GM21381 (cell line): ENCODE data around the gene F8.
"Not testable (repeated sequence)": the region's sequence is repeated elsewhere in the genome, so short reads cannot be mapped to it uniquely, and the experiment has no call there.

ENCODE experiments used
- ATAC-seq: cut with Tn5 transposase; IDR thresholded peaks from one replicate; pipeline ENCODE4 v1.9.1; 2021; ENCODE audit warnings: mild to moderate bottlenecking, moderate library complexity; ENCODE audit not compliant: unreplicated experiment

The F8 gene

DNA sequence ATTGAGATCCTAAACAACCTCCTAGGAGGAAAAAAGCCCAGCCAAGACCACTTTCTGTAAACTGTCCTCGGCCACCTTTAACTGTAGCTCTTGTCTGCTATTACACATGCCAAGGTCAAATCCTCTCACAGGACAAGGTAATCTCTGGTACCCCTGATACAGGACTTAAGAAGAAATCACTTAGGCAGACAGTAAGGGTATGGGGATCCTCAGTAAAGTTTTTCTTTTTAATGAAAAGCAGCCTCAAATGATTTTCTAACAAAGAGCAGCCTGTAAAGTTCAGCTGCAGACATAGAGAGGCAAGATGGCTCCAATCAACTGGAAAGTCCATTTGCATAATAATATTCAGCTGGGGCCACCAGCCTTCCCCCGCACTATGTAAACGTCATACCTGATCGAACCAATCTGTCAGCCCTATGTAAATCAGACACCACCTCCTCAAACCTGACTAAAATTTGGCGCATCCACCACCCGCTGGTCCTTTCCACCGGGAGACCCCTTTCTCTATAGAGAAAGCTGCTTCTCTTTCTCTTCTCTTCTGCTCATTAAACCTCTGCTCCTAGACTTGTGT is 202.7 kb downstream of the F8 start:
- ATAC-seq, result peak; percentile 51

DNA sequence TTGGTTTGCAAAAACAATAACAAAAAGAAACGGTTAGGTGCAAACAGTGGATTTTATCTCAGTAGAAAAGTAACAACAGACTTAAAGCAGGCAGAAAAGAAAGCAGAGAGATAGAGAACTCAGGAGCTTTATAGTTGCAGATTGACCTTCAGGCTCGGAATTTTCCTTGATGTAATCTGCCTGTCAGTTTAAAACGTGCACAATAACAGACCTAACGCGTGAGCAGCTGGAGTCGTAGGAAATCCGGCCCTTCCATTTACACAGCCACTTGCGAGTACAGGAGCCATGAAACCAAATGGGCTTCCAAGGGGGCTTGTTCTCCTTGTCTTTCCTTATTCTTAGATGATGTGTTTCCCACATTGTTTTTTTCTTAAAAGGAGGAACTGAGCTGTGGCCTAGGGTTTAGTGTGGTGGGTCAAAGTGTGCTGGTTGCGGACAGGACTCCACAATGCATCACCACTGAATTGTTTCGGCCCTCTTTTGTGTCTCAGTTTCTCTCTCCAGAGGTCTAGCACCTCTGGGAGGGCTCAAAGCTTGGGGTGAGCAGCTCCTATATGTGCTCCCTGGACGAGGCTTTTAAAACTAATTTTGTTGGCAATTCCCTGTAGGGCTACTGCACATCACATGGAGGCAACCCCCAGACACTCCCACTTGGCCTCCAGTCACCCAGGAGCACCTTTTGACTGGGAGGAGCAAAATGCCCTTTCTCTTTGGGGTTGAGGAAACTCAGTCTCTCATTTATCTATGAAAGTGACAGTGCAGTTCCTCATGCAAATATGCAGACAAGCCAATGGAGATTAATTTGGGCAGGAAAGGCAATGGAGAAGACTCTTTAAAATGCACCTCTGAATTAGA is 203.4 kb downstream of the F8 start:
- ATAC-seq, result no peak

DNA sequence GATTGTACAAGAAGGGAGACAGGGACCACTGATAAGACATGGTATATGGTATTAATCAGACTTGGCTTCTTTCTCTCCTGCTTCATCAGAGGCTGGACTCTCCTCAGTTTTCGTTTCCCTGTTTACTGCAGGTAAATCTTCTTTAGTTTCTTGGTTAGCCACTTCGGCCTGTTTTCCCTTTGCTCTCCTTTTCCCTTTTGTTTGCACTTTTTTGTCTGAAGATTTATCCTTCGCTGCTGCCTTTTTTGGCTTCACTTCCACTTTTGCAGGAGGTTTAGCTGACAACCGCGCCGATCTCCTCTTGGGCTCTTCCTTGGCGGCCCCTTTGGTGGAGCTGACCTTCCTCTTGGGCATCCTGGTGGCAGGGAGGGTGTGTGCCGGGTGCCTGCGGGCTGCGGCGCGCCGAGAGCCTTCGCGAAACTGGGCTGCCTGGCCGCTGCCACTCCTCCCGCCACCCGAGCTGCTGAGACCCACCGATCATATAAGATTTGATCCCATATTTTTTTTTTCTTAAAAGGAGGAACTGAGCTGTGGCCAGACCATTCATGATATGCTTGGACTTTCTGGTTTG is 205.4 kb downstream of the F8 start:
- not testable (repeated sequence) for ATAC-seq

DNA sequence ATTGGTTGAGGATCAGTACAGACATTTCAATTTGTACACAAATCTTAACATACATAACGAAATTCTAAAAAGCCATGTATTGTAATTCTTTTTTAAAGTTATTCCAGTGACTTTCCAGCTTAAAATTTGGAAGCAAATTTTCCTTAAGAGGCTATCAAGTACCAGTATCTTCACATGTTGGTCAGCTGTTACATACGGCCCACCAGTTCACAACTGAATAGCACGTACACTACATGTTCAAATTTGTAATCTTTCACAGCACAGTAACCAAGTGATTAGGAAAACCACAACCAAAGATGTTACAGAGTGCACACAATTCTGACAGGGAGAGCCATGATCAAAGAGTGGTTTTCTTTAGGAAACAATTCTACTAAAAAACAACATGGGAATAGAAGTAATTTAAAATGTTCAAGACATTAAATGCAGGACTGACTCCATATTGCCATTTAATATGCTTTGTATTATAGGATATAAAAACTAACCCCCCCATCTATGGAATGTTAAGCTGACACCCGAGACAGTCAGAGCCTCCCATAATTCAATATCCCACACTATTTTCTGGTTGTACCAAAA is 206.1 kb downstream of the F8 start:
- ATAC-seq, result not testable (repeated sequence)

DNA sequence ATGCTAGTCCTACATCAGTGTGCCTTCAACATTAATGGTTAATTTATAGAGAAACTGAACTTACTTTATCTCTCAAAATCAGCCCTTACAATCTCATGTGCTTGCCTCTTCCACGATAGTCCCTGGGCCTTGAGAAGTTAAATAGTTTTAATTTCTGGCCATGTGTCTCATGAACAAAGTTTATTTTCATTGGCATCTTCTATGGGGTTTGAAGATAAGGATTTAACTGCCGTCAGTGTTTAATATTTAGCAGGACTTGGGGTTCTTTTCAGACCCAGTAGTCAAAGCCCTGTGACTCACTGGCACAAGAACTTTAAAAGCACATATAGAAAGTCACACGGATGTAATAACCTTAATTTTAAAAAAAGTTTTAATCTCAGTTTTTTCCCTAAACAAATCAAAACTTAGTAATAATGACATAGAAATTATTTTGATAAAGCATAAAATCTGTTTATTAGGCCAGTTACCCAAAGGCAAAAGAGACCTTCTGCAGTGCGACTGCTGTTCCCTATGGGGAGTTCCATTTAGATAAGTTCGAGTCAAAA is 207.2 kb downstream of the F8 start:
- ATAC-seq, result no peak

DNA sequence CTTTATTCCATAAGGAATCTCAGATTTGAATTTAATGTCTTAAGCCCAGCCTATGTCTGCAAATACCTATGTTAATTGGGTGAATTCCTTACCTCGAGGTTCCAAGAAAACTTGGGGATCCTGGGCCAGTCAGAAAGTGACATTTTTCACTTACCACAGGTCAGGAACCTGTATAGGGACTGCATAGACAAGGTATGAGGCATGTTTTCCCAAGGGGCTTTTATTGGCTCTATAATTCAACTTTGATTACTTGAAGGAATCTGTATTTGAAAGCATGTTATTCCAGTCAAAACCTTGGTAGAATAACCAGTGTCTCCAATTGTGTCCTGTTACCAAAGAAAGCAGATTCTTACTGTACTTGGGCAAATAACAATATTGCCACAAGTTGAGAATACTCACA is 208.7 kb downstream of the F8 start:
- ATAC-seq, result no peak

DNA sequence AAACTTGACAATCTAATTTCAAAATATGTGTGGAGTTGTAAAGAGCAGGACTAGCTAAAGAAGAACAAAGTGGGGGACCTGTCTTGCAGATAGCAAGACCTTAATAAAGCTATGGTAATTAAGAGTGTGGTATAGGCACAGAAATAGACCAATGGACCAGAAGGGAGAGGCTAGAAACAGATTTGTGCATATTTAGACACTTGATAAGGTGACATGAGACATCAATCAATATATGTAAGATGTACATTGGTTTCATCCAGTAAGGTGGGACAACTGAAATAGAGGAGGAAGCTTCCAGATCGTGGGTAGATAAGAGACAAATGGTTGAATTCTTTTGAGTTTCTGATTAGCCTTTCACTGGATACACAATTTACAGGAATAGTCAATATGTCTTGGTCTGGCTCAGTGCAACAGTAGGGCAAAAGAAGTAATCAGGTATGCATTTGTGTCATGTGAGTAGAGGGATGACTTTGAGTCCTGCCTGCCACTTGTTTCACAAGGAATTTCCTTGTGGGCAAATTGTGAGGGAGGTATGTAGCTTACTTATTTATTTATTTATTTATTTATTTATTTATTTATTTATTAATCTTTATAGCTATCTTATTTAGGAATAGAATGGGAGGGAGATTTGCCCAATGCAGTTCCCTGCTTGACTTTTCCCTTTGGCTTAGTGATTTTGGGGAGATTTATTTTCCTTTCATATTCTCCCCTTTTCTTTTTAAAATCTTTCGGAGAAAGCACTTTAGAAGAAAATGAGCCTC is 210.0 kb downstream of the F8 start:
- ATAC-seq, result no peak

DNA sequence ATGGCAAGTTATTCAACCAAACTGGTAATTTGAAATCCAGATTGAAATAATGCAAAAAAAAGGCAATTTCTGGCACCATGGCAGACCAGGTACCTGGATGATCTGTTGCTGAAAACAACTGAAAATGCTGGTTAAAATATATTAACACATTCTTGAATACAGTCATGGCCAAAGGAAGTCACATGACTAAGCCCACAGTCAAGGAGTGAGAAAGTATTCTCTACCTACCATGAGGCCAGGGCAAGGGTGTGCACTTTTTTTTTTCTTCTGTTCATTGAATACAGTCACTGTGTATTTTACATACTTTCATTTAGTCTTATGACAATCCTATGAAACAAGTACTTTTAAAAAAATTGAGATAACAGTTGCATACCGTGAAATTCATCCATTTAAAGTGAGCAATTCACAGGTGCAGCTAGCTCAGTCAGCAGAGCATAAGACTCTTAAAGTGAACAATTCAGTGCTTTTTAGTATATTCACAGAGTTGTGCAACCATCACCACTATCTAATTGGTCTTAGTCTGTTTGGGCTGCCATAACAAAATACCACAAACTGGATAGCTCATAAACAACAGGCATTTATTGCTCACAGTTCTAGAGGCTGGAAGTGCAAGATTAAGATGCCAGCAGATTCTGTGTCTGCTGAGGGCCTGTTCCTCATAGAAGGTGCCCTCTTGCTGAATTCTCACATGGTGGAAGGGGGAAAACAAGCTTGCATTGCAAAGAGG is 212.4 kb downstream of the F8 start:
- ATAC-seq, result no peak

DNA sequence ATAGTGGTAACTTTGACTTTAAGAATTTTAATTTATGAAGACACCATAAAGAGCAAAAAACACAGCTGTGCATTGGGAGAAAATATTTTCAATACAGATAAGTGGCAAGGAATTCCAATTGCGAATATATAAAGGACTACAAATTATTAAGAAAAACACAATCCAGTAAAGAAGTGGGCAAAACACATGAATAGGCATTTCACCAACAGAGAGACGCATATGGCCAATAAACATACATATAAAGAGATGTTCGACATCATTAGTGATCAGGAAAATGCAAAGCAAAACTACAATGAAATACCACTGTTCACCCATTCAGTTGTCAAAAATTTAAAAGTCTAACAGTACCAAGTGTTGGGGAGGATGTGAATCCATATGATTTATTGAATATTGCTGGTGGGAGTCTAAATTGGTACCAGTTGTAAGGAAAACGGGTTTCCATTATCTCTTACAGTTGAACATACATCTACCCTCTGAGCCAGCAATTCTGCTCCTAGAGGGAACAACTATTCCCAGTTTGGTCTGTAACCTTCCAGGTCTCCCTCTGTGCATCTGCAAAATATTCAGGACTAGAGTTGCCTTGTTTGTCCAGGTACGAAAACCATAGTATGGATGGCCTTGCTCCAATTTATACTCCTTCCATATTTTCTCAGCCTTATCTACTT is 215.6 kb downstream of the F8 start:
- no peak for ATAC-seq

DNA sequence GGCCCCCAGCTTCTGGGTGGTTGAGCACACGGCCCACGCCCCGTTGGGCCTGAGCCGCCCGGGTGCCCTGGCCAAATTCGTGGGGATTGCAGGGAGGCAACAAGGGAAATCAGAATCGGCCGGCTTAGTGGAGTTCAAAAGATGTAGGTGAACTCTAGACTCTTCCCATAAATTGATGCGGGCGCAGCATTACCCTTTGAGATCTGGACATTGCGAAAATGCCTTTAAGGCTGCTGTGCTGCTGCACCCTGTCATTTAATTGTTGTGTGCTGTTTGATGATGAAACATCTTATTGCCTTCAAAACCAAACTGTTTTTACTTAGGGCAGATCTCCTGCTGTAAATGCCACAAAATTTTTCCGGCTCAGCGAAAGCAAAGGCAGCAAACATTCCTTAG is 216.8 kb downstream of the F8 start:
- no peak for ATAC-seq

DNA sequence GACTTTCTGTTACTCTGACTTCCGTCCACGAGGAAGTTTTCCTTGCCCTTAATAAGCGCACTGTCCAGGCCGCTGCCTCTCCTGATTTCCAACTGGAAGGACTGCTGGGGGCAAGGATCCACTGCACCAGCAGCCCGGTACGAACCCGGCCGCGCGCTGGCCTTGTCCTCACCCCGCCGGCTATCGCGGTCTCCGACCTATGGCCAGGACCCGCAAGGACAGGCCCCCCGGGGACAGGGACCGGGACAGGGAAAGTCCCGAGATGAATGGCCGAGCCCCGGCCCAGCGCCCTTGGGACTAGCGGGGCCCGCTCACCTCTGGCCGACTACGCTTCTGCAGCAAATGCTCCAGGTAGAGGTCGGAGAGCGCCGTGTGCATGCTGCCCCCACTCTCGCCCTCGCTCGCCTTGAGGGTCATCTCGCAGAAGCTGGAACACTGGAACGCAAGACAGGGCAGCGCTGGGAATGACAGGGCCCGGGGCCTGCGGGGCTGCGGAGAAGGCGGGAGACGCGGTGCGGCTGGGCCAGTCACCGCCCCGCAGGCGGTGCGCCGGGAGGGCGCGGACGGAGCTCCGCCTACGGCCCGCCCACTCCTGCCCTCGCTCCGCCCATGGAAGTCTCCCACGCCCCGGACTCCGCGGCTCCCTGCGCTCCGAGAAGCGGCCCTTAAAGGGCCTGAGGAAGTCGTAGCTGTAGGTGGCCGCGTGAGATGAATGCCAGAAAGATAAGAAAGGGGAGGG is 217.4 kb downstream of the F8 start, which contains the start of gene MPP1:
Gene MPP1 (minus strand): TSS at position 529 of the 739 bp plus-strand sequence. CDS start 112 bp downstream, at position 417.
- ATAC-seq, result peak; percentile 93

DNA sequence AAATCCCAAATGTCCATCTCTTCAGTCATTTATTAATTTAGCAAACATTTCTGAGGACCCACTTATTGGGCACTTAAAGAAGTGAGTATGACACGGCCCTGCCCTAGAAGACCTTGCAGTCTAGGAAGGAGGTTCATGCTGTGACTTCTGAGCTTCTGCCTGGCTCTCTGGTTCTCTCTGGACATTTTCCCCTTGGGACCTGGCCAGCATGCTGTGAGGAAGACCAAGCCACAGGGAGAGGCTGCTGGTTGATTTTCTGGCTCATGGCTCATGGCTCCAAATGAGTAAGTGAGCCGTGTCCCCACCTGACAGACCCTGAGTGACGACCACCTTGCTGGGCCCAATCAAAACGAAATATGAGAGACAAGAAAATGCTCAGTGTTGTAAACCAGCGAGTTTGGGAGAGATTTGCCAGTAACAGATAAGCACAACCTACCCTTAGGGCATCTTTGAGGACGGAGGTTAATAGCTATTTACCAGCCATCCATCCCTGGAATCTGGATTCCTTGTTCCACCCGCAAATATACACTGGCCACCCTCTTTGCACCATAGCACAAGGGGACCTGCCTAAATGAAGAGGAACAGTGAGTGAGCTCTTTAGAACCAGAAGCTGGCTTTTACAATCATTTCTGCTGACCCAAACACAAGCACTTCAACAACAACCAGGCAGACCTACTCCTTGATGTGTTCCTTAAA is 218.1 kb downstream of the F8 start:
- ATAC-seq, result no peak

DNA sequence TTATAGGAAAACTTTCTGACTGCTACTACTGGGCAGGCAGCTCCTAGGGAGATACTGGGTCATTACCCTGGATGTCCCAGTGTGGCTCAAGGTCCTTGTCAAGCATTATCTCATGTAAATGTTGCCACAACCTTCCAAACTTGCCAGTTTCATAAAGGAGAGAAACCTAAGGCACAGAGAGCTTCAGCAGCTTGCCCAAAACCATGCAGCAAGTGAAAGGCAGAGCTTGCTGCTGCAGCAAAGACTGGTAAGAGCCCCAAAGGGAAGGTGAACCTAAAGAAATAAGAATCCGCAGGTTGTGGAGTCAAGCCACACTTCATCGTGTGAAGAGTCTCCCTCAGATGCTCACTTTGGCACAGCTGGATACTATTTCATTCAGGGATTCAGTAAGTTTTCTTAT is 219.6 kb downstream of the F8 start:
- no peak for ATAC-seq

DNA sequence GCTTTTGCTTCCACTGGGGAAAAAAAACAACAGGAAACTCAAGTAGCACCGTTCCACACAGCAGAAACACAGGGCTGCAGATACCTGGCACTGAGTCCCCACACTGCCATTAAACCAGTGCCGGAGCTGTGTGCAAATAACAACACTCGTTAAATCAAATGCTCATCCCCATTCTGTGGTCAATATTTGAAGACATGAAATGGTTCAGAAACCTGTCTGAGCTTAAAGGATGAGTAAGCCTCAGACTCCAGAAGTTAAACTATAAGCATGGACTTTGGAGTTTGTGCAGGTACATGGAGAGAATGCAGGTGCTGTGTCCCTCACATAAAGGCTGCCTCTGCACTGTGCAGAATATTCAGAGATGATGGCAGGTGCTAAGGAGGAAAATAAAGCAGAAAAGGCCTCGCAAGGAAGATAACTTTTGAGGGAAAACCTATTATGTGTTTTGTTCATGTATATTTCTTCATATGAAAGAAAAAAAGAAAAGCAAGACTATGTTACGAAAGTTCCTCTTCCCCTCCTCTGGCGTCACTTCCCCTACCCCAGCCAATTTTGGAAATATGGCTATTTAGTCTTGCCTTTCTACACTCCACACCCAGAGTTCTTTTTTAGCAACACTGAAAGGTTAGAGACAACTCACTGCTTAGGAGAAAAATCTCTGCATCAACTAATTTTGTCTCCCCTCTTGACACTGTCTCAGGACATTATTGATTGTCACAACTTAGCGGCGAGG is 221.9 kb downstream of the F8 start:
- ATAC-seq, result no peak

DNA sequence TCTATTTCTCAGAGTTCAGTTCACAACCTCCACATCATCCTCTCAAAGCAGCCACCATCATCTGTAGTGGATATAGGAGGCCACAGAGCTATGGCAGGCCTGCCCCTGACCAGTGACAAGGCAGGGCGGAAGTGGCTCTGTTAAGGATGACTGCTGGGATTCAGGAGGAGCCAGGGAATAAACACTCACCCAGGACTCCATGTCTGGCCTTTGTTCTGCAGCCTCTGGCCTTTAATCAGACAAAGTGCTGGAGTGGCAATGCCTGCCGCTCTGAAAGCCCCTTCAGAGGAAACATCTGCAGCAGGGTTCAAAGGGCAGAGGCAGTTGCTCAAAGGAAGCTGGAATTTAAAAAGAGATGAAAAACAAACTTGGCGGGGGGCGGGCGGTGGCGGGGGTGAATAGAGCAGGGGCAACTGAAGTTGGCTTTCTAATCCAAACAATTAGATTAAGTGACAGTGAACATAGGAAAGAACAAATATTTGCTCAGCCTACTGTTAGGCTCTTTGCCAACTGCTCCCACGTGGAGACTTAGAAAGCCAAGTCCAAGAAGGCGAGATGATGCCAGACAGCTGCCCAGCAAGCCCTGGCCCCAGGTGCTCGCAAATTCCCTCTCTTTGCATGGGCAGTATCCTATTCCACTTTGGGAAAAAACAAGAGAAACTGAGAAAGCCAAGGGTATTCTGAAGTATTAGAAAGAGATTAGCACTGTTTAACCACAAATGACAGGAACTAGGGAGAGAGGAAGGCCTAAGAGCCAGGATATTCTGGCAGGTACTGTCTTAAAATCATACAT is 222.8 kb downstream of the F8 start:
- ATAC-seq, result no peak

DNA sequence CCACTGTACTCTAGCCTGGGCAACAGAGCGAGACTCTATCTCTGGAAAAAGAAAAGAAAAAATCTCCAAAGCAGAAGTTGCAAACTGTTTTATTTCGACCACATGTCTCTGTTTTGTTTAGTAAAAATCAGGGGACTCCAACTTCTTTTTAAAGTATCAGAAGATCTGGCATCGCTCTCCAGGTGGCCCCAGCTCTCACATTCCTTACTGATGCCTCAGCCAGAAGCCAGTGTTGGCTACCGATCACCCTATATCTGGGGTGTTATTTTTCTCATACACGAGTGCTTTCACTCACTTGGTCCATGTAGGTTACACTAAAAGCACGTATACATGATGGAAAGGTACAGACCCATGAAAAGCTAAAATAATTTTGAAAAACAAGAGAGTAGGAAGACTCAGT is 225.5 kb downstream of the F8 start:
- no peak for ATAC-seq

DNA sequence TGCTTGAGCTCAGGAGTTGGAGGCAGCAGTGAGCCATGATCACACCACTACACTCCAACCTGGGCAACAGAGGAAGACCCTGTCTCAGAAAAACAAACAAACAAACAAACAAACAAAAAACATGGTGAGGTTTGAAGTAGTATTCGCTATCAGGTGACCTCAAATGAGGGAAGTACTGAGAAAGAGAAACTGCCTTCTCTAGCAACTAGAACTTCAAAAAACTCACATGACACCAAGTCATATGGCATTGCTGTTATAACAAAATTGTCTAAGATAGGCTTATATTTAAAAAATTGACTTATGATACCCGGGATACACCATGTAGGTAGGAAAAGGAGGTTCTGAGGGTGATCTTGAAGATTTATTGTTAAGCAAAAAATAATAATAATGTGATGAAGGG is 227.5 kb downstream of the F8 start:
- ATAC-seq, result no peak
